SK-N-MC (cell line): ENCODE data around the gene KCNMA1.

Experiments
- DNase-seq: peaks from one replicate; pipeline ENCODE4 v3.0.0-alpha.2; 2011; ENCODE audit warnings: low read depth, low spot score
- H3K27ac ChIP-seq: fragments of 200-600 bp; sonication (generic); 2 replicates; pipeline ENCODE4 v1.5.1; 2016; ENCODE audit warnings: mixed run types
- H3K36me3 ChIP-seq: fragments of 200-600 bp; sonication (generic); 2 replicates; pipeline ENCODE4 v1.6.1; 2017; ENCODE audit warnings: antibody characterized with exemption, low read length, mixed read lengths; ENCODE audit not compliant: insufficient read depth
- H3K4me3 ChIP-seq: fragments of 200-600 bp; sonication (generic); 2 replicates; pipeline ENCODE4 v1.5.1; 2016
- H3K9ac ChIP-seq: fragments of 200-600 bp; sonication (generic); 2 replicates; pipeline ENCODE4 v1.8.0; 2017; ENCODE audit warnings: mixed run types, mixed read lengths; ENCODE audit not compliant: insufficient read length
- H3K9me3 ChIP-seq: fragments of 200-600 bp; sonication (generic); 2 replicates; pipeline ENCODE4 v1.6.1; 2017; ENCODE audit warnings: low read depth, mild to moderate bottlenecking, antibody characterized with exemption, low read length, moderate library complexity, mixed read lengths
- EZH2 ChIP-seq: fragments of 200-600 bp; sonication (generic); IDR thresholded peaks from one replicate; pipeline ENCODE4 v1.6.1; 2017; ENCODE audit warnings: antibody characterized with exemption
- FOXP2 ChIP-seq: optimal IDR thresholded peaks from 2 replicates; pipeline ENCODE3; 2011; ENCODE audit warnings: mild to moderate bottlenecking, moderate library complexity; ENCODE audit not compliant: insufficient read depth; ENCODE audit errors: extremely low read length, control extremely low read depth
- POLR2AphosphoS5 ChIP-seq: IDR thresholded peaks from 2 replicates; pipeline ENCODE4 v1.6.1; 2012; ENCODE audit warnings: mild to moderate bottlenecking, low read depth, low read length, borderline replicate concordance

Gene KCNMA1

DNA sequence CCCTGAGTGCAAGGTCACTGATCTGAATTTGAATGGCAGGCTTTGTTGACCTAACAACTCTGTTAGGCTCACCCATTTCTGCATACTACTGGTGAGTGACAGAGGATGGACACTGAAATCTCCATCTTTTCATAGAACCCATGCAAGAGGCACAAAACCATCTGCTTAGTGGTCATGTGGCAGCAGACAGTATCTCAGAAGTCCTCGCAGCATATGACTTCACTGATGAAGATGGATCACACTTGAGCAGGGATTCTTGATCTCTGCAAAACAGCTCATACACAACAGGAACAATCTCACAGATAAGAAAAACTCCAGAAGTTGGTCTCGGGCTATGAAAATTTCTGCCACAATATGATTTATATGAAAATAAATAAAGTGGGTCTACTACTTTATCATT is 487.9 kb downstream of the KCNMA1 start:
- Histone ChIP-seq H3K27ac (no peak overlapping the region), H3K9me3 (no peaks in the 10 kb centered on the region)
- TF ChIP-seq FOXP2 (no peak), EZH2 (no peak), POLR2AphosphoS5 (no peak)

GRCh38 chr10:77149001-77149400 is 488.6 kb downstream of the KCNMA1 start:
- H3K4me3 ChIP-seq, result no peak overlapping the region
- H3K27ac ChIP-seq, result no peak overlapping the region
- no peak overlapping the region for H3K9ac ChIP-seq
- TF ChIP-seq POLR2AphosphoS5 (no peak), EZH2 (no peak), FOXP2 (no peak)
- H3K9me3 ChIP-seq, result no peaks in the 10 kb centered on the region
- DNase-seq, result no peak
- H3K36me3 ChIP-seq, result no peaks in the 10 kb centered on the region

More for the DNA sequence above, 487.9 kb downstream of the KCNMA1 start:
- no peak overlapping the region for H3K4me3 ChIP-seq
- H3K9ac ChIP-seq, result no peak overlapping the region
- no peaks in the 10 kb centered on the region for H3K36me3 ChIP-seq
- DNase-seq, result no peak

DNA sequence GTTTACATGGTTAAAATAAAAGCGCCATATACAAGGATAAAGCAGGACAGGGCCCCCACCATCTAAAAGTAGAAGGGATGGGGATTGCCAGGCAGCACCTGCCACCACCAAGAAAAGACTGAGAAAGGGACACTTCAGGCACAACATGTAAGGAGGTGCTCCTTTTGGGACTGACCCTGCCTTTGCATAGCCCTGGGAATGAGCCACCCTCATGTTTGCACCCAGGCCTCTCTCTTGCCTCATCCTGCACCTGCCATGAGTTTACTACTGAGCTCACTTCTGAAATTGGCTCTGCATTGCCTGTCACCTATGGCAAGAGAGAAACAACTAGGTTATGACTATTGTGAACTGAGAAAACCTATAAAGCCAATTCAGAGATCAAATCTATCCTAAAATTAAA is 489.7 kb downstream of the KCNMA1 start:
- H3K9me3 ChIP-seq, result no peaks in the 10 kb centered on the region
- H3K4me3 ChIP-seq, result no peak overlapping the region
- DNase-seq, result no peak
- no peak overlapping the region for H3K27ac ChIP-seq
- H3K9ac ChIP-seq, result no peak overlapping the region
- TF ChIP-seq POLR2AphosphoS5 (no peak), EZH2 (no peak), FOXP2 (no peak)
- H3K36me3 ChIP-seq, result no peaks in the 10 kb centered on the region

- H3K27ac ChIP-seq, result no peak overlapping the region
Observed at GRCh38 chr10:77146712-77147336, 490.8 kb downstream of the KCNMA1 start.

DNA sequence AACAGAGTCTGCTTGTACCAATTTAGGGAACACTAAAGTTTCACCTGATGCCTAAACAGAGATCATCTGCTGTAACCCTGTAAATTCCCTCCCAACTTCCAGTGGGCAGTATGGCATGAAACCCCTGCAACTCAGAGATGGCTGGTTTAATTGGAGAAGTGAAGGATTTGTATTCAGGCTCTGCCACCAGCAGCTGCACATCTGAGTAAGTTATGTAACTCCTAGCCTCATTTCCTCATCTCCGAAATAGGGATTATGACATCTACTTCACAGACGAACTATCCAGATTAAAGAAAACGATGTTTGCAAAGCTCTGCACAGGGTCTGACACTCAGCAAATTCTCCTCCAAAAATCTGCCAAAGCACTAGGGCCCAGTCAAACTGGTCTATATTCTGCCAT is 493.0 kb downstream of the KCNMA1 start:
- H3K27ac ChIP-seq, result no peak overlapping the region
- H3K36me3 ChIP-seq, result no peaks in the 10 kb centered on the region
- no peak overlapping the region for H3K4me3 ChIP-seq
- H3K9ac ChIP-seq, result no peak overlapping the region
- DNase-seq, result no peak
- TF ChIP-seq POLR2AphosphoS5, result no peak
- TF ChIP-seq EZH2, result no peak
- TF ChIP-seq FOXP2, result no peak
- no peaks in the 10 kb centered on the region for H3K9me3 ChIP-seq

More at GRCh38 chr10:77146712-77147336, 490.8 kb downstream of the KCNMA1 start:
- H3K9ac ChIP-seq, result no peak overlapping the region
- no peaks in the 10 kb centered on the region for H3K36me3 ChIP-seq
- TF ChIP-seq EZH2, result no peak
- TF ChIP-seq POLR2AphosphoS5, result no peak
- TF ChIP-seq FOXP2, result no peak
- H3K9me3 ChIP-seq, result no peaks in the 10 kb centered on the region
- no peak overlapping the region for H3K4me3 ChIP-seq
- DNase-seq, result no peak

DNA sequence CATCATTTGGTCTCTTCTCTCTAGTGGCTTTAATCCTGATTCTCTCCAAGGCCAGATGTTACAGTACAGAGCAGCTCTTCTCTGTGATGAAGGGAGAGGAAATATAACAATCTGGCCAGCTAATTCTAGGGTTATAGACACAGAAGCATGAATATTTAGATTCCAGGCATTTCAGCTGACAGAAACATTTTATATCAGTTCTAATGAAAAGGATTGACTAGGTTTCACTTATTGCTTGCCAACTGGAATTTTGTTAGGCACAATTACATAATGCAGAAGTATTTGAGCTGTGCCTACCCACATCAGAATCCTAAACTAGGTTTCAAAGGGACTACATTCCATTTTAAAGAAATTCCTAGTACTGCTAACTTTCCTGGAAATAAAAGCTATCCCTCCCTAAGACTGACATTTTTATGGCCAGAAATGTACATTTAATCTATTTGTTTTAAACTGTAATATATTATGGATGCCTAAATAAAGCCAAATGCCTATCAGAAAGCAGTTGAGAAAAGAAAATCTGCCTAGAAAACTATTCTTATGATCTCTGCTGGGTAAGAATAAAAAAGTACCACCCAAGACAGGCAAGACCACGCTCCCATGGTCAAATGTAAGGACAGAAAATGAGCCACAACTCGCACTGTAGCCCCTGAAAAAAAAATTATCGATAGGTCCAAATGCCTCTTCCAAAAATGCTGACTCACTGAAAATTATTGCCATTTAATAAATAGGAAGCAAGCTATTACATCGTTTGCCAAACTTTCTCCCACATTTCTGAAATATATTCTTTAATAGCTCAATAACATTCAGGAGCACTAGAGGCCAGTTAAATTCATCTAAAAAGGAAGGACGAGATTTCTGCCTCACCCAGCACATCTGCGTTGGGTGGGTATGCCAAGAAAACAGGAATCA is 498.1 kb downstream of the KCNMA1 start:
- no peak for TF ChIP-seq FOXP2
- no peak for TF ChIP-seq EZH2
- no peak for TF ChIP-seq POLR2AphosphoS5
- no peak overlapping the region for H3K9ac ChIP-seq
- H3K9me3 ChIP-seq, result no peaks in the 10 kb centered on the region
- no peaks in the 10 kb centered on the region for H3K36me3 ChIP-seq
- H3K27ac ChIP-seq, result no peak overlapping the region
- DNase-seq, result no peak
- H3K4me3 ChIP-seq, result no peak overlapping the region

DNA sequence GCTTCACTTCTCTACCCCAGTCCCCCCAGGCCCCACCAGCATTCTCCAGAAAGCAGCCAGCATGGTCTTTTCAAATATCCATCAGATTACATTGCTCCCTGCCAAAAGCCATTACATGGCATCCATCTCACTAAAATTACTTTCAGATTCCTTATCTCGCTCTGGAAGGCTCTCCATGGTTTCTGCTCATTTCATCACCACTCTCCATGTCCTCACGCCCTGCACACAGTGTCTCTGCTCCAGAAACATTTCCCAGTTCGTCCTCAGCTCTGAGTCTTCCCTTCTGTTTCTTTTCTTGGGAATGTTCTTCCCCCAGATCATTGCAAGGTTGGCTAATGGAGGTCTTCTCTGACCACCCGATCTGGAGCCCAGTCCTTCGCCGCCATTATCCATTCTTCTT is 499.1 kb downstream of the KCNMA1 start:
- H3K9me3 ChIP-seq, result no peaks in the 10 kb centered on the region
- H3K4me3 ChIP-seq, result no peak overlapping the region
- no peaks in the 10 kb centered on the region for H3K36me3 ChIP-seq
- DNase-seq, result no peak
- TF ChIP-seq FOXP2 (no peak), POLR2AphosphoS5 (no peak), EZH2 (no peak)
- H3K27ac ChIP-seq, result no peak overlapping the region
- no peak overlapping the region for H3K9ac ChIP-seq

DNA sequence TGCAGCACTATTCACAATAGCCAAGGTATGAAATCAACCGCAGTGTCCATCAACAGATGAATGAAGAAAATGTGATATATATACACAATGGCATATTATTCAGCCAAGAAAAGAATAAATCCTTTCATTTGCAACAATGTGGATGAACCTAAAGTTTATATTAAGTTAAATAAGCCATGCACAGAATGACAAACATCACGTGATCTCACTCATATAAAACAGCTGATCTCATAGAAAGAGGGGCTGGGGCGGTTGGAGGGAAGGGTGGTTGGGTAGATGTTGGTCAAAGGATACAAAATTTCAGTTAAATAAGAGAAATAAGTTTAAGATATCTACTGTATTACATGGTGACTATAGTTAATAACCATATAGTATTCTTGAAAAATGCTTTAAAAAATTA is 502.1 kb downstream of the KCNMA1 start:
- Histone ChIP-seq H3K9me3 (no peaks in the 10 kb centered on the region), H3K9ac (no peak overlapping the region), H3K36me3 (no peaks in the 10 kb centered on the region), H3K27ac (no peak overlapping the region), H3K4me3 (no peak overlapping the region)
- TF ChIP-seq POLR2AphosphoS5 (no peak), FOXP2 (no peak), EZH2 (no peak)
- DNase-seq, result no peak
